Activated naive CD4-positive, alpha-beta T cell treated with anti-CD3 and anti-CD28 coated beads, Interleukin-2, amount 10 ng/mL, durations not matched to agents 7 days and 5 days (primary cell): ENCODE measurements around the gene STXBP5L.

Experiments used
- CTCF ChIA-PET: fragments of 350-600 bp; sonication (Branson Sonifier 250); formaldehyde crosslinking; loops from one replicate; lab custom pipeline; 2021; ENCODE audit warnings: antibody characterized with exemption; lab: Charles Lee
- DNase-seq: peaks from one replicate; pipeline ENCODE4 v3.0.0-alpha.2; 2020
- H3K27ac Mint-ChIP-seq: one replicate; pipeline ENCODE4 v1.8.0; 2021; ENCODE audit warnings: mild to moderate bottlenecking, moderate library complexity, mixed read lengths
- H3K27me3 Mint-ChIP-seq: one replicate; pipeline ENCODE4 v1.8.0; 2021; ENCODE audit warnings: mild to moderate bottlenecking, mixed read lengths
- H3K36me3 Mint-ChIP-seq: one replicate; pipeline ENCODE4 v1.8.0; 2021; ENCODE audit warnings: mixed read lengths
- H3K4me1 Mint-ChIP-seq: one replicate; pipeline ENCODE4 v1.8.0; 2021; ENCODE audit warnings: mixed read lengths
- H3K4me3 Mint-ChIP-seq: one replicate; pipeline ENCODE4 v1.8.0; 2021; ENCODE audit warnings: mild to moderate bottlenecking, moderate library complexity, mixed read lengths
- H3K9me3 Mint-ChIP-seq: one replicate; pipeline ENCODE4 v1.8.0; 2021; ENCODE audit warnings: mixed read lengths

Gene STXBP5L

GRCh38 chr3:121463745-121464144 is 555.7 kb downstream of the STXBP5L start:
- Mint-ChIP-seq H3K27ac (no peak overlapping the region), H3K27me3 (no peaks in the 10 kb centered on the region), H3K9me3 (no peaks in the 10 kb centered on the region), H3K36me3 (peaks cover 53% of the 10 kb centered on the region), H3K4me1 (no peaks in the 10 kb centered on the region), H3K4me3 (no peak overlapping the region)
- CTCF ChIA-PET = no interaction called here
- no peak for DNase-seq

GRCh38 chr3:121467085-121467484 is 559.1 kb downstream of the STXBP5L start:
- no peak for DNase-seq
- no peak overlapping the region for H3K27ac Mint-ChIP-seq
- no peaks in the 10 kb centered on the region for H3K4me1 Mint-ChIP-seq
- H3K4me3 Mint-ChIP-seq = no peak overlapping the region
- peaks cover 46% of the 10 kb centered on the region for H3K36me3 Mint-ChIP-seq
- CTCF ChIA-PET = no interaction called here
- no peaks in the 10 kb centered on the region for H3K27me3 Mint-ChIP-seq
- H3K9me3 Mint-ChIP-seq = no peaks in the 10 kb centered on the region

GRCh38 chr3:121473001-121473400 is 565.0 kb downstream of the STXBP5L start:
- no peaks in the 10 kb centered on the region for H3K27me3 Mint-ChIP-seq
- no peak overlapping the region for H3K27ac Mint-ChIP-seq
- H3K4me1 Mint-ChIP-seq = no peaks in the 10 kb centered on the region
- H3K4me3 Mint-ChIP-seq = no peak overlapping the region
- CTCF ChIA-PET = no interaction called here
- H3K9me3 Mint-ChIP-seq = no peaks in the 10 kb centered on the region
- H3K36me3 Mint-ChIP-seq = peaks cover 59% of the 10 kb centered on the region
- no peak for DNase-seq
